ENCODE measurements around the gene HNF4A.
A peak's percentile ranks its signal among the peaks of the same experiment; 100 is the strongest.

HNF4A gene

DNA sequence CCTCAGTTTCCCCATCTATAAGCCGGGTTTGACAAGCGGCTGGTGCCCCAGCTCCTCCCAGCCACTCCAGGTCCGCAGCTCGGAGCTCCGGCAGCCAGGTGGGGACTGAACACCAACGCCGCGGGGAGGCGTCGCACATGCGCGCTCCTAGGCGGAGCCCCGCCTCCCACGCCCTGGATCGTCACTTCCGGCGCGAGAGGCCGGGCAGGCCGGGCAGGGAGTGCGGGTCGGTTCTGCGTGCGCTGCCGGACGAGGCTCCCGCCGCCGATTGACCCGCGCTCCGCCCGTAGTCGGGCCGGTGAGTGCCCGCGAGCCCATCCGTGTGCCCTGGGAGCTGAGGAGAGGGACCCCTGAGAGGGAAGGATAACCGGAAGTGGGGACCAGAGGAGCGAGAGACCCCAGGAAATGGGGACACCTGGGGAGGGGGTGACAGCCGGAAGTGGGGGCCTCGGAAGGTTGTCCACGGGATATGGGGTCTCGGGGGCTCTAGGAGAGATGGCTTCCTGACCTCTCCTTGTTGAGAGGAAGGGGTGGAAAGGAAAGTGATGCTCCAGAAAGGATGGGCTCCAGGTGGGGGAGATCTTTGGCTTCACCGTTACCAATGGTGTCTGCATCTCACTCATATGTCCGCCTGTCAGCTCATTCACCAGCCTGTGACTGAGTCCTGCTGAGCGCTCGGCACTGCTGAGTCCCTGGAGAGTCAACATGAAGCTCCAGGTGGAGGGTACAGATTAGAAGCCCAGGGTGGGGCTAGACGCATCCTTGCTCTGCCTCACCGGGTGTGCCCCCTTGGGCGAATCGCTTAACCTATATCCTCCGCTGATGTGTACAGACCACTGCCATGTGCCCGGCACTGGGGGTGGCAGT is 120.4 kb downstream of the HNF4A start, which contains the start of gene TTPAL:
TSS of gene TTPAL (plus strand) at position 181 of the 867 bp plus-strand sequence. CDS start 4,126 bp downstream, outside the sequence.
- DNase-seq = peak; percentile 89 to 94

DNA sequence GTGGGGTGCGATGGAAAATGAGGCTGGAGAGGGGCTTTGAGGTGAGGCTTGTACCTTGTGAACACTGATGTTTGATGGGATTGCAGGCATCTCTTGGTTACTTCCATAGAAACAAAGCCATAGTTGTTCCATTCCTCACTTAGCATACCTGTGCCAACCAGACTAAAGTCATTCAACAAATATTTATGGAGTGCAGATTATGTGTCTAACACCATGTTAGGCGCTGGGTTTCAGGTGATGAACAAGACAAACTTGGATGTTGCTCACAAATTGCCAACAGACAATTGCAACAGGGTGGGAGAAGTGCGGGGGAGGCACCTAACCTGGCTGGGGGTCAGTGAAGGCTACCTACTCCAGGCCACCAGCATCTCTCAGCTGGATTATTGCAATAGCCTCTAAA is 121.7 kb downstream of the HNF4A start:
- DNase-seq = no peak

DNA sequence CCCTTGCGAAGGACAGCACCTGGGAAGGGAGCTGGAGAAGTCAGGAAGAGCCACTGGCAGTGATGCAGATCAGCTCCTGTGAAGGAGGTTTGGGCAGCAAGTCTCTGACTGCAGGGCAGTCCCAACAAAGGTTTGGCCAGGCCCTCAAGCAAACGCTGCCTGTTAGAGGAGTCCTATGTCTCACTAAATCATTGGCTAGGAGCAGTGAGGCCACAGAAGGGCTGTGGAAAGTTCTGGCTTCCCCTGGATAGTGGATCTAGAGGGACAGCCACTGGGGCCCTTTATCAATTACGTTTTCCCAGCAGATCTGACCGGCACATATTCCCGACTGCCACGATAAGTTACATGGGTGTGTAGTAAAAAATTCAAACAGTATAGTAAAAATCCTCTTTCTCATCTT is 122.7 kb downstream of the HNF4A start:
- no peak for DNase-seq

DNA sequence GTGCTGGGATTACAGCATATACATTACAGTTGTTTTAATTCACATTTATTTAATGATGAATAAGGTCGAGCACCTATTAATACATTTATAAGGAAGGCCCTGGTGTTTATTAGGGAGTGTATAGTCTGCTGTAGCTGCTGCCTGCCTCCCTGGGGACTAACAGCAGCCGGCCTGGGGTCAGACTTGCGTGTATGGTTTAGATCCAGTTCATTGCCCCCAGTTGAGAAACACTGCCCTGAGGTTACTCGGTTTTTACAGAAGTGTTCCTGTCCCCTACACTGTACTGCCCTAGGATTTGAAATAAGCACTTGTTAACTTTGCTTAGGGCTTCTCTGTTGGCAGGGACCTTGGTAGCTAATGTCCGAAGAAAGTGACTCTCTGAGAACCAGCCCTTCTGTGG is 124.1 kb downstream of the HNF4A start:
- DNase-seq = no peak

DNA sequence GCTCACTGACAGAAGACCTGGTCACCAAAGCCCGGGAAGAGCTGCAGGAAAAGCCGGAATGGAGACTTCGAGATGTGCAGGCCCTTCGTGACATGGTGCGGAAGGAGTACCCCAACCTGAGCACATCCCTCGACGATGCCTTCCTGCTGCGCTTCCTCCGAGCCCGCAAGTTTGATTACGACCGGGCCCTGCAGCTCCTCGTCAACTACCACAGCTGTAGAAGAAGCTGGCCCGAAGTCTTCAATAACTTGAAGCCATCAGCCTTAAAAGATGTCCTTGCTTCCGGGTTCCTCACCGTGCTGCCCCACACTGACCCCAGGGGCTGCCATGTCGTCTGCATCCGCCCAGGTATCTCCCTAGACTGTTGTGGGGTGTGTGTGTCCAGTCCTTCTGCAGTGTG is 124.6 kb downstream of the HNF4A start:
- no peak for DNase-seq

DNA sequence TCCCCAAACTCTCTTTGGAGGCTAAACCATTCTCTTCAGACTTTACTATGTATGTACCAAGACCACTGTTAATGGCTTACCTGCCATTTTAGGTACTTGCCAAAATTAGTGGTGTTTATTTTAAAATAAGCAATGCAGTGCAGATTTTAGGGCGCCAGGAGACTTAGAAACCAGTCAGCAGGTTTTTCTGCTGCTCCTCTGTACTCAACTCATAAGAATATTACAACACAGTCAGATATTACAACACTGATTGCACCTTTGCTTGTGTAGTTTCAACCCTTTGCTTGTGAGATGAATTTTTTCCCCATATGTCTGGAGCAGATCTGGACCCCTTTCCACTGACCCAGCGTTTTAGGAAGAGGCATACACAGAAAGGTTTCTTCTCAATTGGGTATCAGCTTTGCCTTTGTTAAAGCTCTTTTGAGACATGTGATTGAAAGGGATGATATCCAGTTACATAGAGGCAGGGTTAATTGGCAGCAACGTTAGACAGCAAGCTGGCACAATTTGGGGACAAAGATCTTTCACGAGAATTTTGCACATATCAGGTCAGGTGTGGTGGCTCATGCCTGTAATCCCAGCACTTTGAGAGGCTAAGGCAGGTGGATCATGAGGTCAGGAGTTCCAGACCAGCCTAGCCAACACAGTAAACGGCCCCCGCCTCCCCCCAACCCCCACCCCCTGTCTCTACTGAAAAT is 126.4 kb downstream of the HNF4A start:
- DNase-seq = no peak

DNA sequence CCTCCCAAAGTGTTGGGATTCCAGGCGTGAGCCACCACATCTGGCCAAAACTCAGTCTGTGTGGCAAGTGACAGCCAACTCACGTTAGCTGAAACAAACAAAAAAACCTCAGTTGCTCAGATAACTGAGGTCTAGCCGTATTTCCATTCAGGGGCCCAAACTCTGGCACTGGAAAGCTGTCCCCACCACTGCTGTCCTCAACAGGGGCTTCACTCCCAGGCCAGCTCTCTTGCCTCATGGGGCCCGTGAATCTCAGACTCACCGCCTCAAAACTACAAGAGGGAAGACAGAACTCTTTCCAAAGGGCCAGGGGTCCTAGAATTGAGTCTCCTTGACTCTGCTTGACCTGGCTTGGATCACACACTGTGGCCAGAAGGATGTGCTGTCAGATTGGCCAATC is 127.6 kb downstream of the HNF4A start:
- no peak for DNase-seq

All from NCI-H2081 (cell line).